Measurements from ENCODE around the gene TRABD2A.

GRCh38 chr2:84851876-84852275 is 29.0 kb downstream of the TRABD2A start:
- TF ChIP-seq POLR2A (IDR thresholded peaks at IDR 0.05) (no peak), CTCF (IDR thresholded peaks at IDR 0.05) (no peak)

Measured in uterus (tissue), 2 donors.